Cardiac muscle cell (in vitro differentiated cells and primary cell): ENCODE measurements around the gene CAMK4. TPM values are rescaled to one million over a fixed set of nuclear protein-coding genes. Genes with fewer than 3 reads are reported as not detected.
A peak's percentile ranks its signal among the peaks of the same experiment; 100 is the strongest.

ENCODE experiments used
- DNase-seq, 2 donors: peaks; one replicate each; pipeline versions ENCODE4 v3.0.0 to v3.0.0-alpha.2; 2010 to 2017; ENCODE audit warnings: low read depth in 1 of 2, low spot score in 1 of 2
- H3K27ac ChIP-seq: fragments of 200-600 bp; sonication (generic); 2 replicates; pipeline ENCODE4 v1.5.1; 2016
- H3K27me3 ChIP-seq: fragments of 200-600 bp; sonication (generic); 2 replicates; pipeline ENCODE4 v1.6.0; 2016; ENCODE audit warnings: control low read depth
- H3K36me3 ChIP-seq: fragments of 200-600 bp; sonication (generic); 2 replicates; pipeline ENCODE4 v1.5.1; 2016; ENCODE audit warnings: control low read depth
- H3K4me1 ChIP-seq: fragments of 200-600 bp; sonication (generic); 2 replicates; pipeline ENCODE4 v1.8.1; 2017; ENCODE audit warnings: low read depth, mild to moderate bottlenecking, mixed run types
- H3K4me3 ChIP-seq: fragments of 200-600 bp; sonication (generic); 2 replicates; pipeline ENCODE4 v1.5.1; 2016; ENCODE audit warnings: mild to moderate bottlenecking
- H3K9me3 ChIP-seq: fragments of 200-600 bp; sonication (generic); 2 replicates; pipeline ENCODE4 v1.5.1; 2017; ENCODE audit warnings: low read depth, mild to moderate bottlenecking, control low read depth
- CTCF ChIP-seq: IDR thresholded peaks from 2 replicates; pipeline ENCODE4 v1.5.1; 2012; ENCODE audit warnings: low read depth, mild to moderate bottlenecking, low read length
- polyA plus RNA-seq: library from polyadenylated mRNA; unstranded; fragments of >200 nt; fragmentation: Nextera tagmentation; extraction: Ambion mirVana; gene quantifications from 2 replicates; pipeline ENCODE4 v1.2.1, GENCODE V29; 2016
- total RNA-seq: library from RNA; depleted of rRNA; stranded (reverse); fragments of >200 nt; gene quantifications from 2 replicates; pipeline ENCODE4 v1.2.3, GENCODE V29; 2016

CAMK4 gene
- total and polyA plus RNA-seq, 2 experiments from 2014 or later, result 0.67 to 2.1 TPM

- TF ChIP-seq CTCF, result no peak
- H3K27me3 ChIP-seq, result no peaks in the 10 kb centered on the region
- H3K27ac ChIP-seq, result peak overlapping the region; percentile 62
- no peaks in the 10 kb centered on the region for H3K36me3 ChIP-seq
- no peaks in the 10 kb centered on the region for H3K9me3 ChIP-seq
- peaks cover 7% of the 10 kb centered on the region for H3K4me1 ChIP-seq
- peak; percentile 24 to 35 for DNase-seq
- no peak overlapping the region for H3K4me3 ChIP-seq
Measured at GRCh38 chr5:111518777-111519176, 294.6 kb downstream of the CAMK4 start.

GRCh38 chr5:111520908-111521307 is 296.7 kb downstream of the CAMK4 start:
- no peak for TF ChIP-seq CTCF
- no peaks in the 10 kb centered on the region for H3K27me3 ChIP-seq
- peaks cover 7% of the 10 kb centered on the region for H3K4me1 ChIP-seq
- H3K9me3 ChIP-seq, result no peaks in the 10 kb centered on the region
- DNase-seq, result no peak
- no peak overlapping the region for H3K27ac ChIP-seq
- H3K4me3 ChIP-seq, result no peak overlapping the region
- H3K36me3 ChIP-seq, result no peaks in the 10 kb centered on the region

GRCh38 chr5:111528056-111528455 is 303.9 kb downstream of the CAMK4 start:
- Histone ChIP-seq H3K27ac (no peak overlapping the region), H3K27me3 (no peaks in the 10 kb centered on the region), H3K9me3 (no peaks in the 10 kb centered on the region), H3K4me3 (no peak overlapping the region), H3K36me3 (no peaks in the 10 kb centered on the region), H3K4me1 (peaks cover 5% of the 10 kb centered on the region)
- no peak for TF ChIP-seq CTCF
- DNase-seq, result no peak

GRCh38 chr5:111530298-111530740 is 306.1 kb downstream of the CAMK4 start:
- peak in 1 of 2 donors; percentile 93 for DNase-seq
- H3K27ac ChIP-seq, result no peak overlapping the region
- no peaks in the 10 kb centered on the region for H3K27me3 ChIP-seq
- no peaks in the 10 kb centered on the region for H3K36me3 ChIP-seq
- no peak for TF ChIP-seq CTCF
- H3K4me1 ChIP-seq, result peaks cover 5% of the 10 kb centered on the region
- H3K9me3 ChIP-seq, result no peaks in the 10 kb centered on the region
- H3K4me3 ChIP-seq, result no peak overlapping the region

GRCh38 chr5:111532886-111533582 is 308.9 kb downstream of the CAMK4 start:
- no peaks in the 10 kb centered on the region for H3K9me3 ChIP-seq
- H3K27me3 ChIP-seq, result no peaks in the 10 kb centered on the region
- no peak for TF ChIP-seq CTCF
- H3K27ac ChIP-seq, result no peak overlapping the region
- H3K4me3 ChIP-seq, result no peak overlapping the region
- DNase-seq, result no peak
- peaks cover 5% of the 10 kb centered on the region for H3K4me1 ChIP-seq
- no peaks in the 10 kb centered on the region for H3K36me3 ChIP-seq
